HG03469 (cell line): ENCODE measurements around the gene TMPRSS5.
"Not testable (repeated sequence)": the region's sequence is repeated elsewhere in the genome, so short reads cannot be mapped to it uniquely, and the experiment has no call there.

Source experiments
- ATAC-seq: cut with Tn5 transposase; IDR thresholded peaks from one replicate; pipeline ENCODE4 v1.9.1; 2021; ENCODE audit warnings: mild to moderate bottlenecking, moderate library complexity, moderate number of reproducible peaks; ENCODE audit not compliant: unreplicated experiment

The TMPRSS5 gene

DNA sequence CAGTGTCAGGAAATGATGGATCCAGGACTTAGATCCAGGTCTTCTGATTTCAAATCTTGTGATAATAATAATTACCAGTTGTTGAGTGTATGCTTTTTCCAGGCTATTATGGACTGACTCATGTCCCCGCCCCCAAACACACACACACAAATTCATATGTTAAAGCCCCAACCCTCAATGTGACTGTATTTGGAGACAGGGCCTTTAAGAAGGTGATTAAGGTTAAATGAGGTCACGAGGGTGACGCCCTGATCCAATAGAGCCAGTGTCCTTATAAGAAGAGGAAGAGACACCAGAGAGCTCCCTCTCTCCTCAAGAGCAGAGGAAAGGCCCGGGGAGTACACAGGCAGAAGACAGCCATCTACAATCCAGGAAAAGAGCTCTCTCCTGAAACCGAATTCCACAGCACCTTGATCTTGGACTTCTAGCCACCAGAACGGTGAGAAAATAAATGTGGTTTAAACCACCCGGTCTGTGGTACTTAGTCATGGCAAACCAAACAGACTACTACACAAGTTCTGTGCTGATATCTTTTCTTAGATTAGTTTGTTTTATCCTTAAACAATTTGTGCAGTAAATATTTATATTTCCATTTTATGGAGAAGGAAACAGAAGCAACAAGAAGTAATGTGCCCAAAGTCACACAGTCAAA is 8.2 kb downstream of the TMPRSS5 start:
- no peak for ATAC-seq

DNA sequence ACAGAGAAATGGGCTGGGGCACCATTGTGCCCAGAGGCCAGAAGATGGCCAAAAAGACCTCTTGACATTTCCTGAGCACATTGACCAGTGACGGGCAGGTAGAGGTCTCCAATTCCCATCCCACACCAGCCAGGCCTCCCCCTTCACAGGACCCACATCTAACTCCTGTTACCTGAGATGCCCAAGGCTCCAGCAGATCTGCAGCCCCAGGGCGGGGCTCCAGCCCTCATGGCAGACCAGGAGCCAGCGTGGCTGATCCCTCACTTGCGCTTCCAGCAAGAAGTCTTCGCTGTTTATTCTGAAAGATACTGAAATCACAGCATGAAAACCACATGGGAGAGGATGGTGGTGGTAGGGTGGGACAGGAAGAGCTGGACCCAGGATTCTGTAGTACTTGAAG is 9.0 kb downstream of the TMPRSS5 start:
- no peak for ATAC-seq

DNA sequence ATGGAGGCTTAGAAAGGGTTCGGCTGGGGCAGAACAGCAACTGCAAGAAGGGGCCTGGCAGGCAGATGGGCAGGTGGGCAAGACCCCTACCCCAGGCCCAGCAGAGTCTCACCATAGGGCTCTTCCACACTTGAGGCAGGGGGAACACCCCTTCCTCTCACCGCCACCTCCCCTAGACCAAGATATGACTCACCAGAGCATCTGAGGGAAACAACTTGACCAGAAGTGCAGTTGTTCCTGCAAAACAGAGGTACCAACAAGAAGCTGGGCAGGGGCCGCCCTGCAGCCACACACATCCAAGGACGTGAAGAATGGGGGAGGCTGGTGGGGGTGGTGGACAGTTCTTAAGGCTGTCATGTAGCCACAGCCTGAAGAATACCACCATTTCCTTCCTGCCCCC is 10.9 kb downstream of the TMPRSS5 start:
- no peak for ATAC-seq

DNA sequence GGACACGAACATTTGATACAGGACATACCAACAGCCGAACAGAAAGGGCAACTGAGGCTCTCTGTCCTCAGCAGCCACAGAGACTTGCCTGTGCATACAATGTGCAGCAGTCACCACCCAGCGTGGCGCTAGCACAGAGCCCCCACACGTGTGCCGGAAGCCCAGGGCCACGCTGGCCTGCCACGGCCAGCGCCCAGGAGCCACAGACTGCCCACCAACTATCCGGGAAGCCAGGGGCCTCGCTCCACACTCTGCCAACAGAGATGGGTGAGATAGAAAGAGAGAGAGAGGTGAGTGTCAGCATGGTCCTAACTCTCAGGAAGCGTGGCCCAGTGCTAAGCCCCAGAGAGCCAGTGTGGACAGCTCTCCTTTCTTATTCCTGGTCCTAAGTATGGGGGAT is 11.7 kb downstream of the TMPRSS5 start:
- no peak for ATAC-seq

DNA sequence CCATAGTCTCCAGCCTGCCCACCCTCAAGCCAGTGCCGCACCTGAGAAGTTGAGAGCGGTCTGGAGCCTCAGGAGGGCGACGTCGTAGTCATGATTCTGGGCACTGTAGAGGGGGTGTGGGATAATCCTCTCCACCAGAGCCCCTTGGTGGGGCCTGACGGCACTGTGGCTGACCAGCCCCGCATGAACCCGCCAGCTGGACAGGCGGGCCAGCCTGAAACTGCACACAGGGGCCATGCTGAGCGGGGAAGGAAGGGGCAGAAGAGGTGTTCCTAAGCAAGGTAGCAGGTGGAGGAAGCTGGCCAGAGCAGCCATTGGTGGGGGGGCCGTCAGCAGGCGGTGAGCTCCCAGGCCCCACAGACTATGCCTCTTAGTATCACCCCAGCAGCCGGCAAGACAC is 13.1 kb downstream of the TMPRSS5 start:
- no peak for ATAC-seq

DNA sequence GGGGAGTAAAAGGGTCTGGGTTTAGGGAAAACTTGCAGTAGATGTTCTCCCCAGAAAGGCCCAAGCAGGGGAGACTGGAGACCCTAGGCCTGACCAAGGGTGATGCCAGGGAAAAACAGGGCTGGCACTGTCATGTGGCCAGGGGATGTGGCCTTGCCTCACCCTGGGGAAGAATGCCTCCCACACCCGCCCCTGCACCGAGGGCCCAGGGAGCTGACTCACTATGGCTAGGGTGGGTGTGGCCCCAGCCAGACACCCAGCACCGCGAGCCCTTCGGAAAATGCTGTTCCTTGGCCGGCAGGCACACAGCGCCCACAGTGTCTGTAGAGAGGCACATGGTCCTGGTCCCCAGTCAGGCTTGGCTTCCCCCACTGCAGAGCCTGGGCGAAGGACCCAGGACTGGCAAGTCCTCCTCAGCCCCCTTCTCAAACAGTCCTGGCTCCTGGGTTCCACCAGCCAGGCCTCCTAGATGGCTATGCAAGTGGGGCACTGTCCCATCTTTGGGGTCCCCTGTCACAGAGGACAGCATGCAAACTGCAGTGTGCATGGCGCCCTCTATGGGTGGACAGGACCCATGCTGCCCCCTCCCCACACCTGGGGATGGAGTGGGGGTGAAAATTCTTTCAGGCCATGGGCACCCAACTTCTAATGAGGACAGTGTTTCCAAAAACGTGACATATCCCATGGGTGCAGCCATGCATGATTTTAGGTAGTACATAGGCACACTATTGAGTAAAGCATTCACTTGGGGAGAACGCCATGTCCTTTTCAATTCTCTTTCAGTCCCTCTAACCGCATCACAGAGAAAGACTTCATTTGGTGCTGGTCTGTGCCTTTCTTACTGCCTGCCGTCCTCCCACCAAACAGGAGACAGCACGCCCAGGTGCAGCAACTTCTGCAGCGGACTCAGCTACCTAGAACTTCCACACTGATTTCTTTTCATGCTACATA is 15.2 kb downstream of the TMPRSS5 start:
- ATAC-seq = no peak

DNA sequence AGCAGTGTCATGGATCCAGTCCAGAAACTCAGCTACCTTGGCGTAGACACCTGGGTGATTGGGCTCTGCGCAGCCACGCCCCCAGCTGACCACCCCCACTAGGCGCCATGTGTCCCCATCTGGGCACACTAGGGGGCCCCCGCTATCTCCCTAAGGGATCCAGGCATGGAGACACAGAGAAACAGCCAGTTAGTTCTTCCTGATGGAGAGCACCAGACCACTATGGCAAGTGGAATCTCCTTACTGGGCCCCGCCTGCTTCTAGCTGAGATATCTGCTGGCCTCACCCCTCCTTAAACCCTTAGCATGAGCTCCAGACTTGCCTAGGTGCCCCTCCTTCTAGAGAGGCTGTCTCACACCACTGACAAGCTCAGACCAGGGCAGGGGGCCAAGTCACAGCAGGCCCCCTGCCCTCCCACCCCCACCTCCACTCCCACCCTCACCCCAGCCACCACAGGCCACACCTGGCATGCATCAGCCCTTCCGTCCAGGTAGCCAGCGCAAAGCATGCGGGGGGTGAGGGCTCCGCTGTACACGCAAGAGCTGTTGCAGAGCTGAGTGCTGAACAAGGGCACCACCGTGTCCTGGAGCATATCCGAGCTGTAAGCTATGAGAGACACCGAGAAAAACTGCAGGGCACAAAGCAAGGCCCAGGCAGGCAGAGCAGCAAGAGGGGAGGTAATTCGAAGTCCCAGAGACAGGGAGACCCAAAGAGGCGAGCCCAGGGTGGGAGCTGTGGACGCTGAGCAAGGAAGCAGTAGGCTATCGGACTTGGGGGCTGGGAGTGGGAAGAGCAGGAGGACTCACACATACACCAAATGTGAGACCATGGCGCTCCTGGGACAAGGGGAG is 16.1 kb downstream of the TMPRSS5 start:
- ATAC-seq = no peak

DNA sequence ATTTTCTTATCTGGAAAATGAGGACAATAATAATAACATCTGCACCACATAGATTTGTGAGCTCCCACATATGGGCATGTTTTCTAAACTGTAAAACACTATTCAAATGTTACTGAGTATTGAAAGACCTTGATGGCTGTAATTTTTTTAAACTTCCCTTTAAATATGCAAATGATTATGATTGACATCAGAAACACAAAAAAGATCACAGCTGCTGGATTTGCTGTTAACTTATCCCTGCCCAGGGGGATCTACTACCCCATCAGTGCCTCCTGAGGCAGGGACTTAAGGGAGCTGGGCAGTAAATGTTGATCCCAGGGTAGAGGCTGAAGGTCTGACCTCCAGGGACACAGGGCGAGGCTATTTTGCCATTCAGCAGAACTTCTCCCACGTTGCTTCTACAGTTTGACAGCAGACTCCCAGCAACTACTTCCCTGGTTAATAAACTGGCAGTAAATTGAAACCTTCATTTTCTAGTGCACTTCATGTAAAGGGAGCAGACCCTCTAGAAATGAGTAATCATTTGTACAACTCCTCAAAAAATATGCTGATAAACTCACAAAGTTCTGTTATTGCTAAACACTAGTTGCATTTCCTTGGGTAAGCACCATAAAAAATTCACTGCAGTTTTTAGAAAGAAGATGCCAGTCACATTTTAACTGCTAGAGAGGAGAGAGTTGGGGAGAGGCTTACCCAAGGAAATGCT is 20.3 kb downstream of the TMPRSS5 start:
- no peak for ATAC-seq

DNA sequence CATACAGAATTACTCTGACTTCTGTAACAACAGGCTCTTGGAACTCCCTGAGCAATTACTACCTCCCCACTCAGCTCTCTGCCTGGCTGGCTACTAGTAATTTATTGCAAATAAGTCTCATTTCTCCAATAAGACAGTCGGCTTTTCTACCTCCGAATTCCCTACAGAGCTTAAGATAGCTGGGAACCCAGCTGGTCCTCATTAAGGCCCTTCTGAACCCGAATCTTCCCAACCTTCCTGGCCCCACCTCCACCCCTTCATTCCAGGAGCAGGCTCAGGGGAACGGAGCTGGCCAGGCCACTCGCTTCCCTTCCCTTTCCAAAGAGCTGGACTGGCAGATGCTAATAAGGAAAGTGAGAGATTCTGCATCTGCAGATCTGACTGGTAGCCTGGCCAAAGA is 21.6 kb downstream of the TMPRSS5 start:
- no peak for ATAC-seq

DNA sequence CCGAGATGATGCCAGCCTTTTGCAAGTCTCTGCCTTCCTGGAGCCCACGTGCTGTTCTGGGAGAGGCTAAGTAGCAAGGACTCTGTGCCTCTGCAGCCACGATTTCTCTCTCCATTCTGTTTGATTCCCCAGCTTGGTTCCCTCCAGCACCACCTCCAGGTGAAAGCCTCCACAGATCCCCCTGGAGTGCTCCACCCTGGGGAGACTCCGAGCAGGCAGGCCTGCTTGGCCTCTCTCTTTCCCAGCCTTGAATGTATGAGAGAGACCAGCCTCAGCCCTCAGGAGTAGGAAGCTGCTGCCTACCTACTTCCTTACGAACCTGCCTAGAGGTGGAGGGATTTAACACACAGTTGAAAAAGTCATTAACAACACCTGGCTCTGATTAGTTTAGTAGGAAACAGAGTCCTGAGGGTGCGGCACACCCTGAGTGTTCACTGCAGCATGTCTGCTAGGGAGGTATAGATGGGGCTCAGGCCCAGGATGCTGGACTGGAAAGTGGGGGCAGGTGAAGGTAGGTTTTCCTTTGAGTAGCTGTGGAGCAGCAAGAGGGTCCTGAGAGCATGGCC is 22.5 kb downstream of the TMPRSS5 start:
- ATAC-seq = no peak

DNA sequence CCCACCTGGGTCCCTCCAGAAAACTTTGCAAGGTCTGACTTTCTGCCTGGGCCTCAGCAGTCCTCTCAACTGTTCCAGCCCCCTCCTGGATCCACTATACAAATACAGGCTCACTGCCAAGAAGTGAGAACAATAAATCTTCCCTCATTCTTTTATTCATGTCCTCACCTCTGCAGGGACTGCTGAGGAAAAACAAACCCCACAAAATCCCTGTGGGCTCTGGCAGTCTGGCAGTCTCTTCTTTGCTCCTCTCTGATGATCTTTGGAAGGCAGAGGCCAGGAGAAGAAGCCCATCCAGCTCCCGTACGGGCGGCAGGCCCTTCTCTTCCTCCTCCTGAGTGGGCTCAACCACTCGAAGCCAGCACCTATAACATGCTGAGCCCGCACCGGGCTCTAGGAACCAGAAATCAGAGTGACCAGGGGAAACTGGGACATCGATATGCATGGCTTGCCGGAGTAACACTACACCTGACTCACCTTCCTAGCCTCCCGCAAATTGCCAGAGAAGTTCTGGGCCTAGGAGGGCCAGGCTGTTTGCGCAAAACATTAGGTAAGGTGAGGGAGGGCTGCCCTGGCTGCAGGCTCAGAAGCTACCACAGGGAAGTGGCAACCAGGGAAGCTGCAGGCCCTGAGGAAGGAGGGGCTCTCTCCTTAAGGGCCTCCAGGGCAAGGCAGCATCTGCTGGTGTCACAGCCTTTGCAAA is 24.2 kb downstream of the TMPRSS5 start:
- no peak for ATAC-seq

DNA sequence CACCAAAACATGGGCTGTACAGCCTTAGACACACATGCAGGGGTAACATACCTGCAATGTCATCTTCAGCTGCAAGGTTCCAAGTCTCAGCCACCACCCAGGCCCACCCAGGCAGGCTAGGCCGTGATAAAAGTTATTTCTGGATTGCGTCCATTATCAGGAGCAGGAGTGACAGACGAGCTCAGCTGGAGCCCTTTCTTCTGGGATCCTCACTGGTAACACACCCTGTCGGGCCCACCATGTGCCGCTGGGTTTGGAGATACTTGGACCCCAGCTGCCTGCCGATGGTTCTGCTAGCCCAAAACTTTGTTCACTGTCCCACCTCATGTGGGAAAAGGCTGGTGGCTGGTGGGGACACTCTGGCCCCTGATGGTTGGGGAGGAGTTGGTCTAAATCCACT is 24.8 kb downstream of the TMPRSS5 start:
- no peak for ATAC-seq

DNA sequence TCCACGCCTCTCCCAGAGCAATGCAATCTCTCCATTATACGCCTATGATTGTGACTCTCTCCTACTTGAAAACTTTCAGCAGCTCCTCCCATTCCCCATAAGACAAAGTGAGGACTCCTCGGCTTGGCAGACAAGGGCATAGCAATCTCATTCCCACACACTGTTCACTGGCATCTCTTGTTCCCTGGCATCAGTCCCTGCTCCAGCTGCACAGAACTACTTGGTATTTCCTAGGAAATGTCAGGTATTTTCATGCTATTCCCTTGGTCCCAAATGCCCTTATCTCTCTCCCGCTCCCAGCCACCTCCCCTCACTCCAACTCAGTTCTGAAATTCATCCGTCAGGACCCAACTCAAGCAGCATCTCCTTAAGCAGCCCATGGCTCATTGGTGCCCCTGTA is 28.4 kb downstream of the TMPRSS5 start:
- no peak for ATAC-seq

DNA sequence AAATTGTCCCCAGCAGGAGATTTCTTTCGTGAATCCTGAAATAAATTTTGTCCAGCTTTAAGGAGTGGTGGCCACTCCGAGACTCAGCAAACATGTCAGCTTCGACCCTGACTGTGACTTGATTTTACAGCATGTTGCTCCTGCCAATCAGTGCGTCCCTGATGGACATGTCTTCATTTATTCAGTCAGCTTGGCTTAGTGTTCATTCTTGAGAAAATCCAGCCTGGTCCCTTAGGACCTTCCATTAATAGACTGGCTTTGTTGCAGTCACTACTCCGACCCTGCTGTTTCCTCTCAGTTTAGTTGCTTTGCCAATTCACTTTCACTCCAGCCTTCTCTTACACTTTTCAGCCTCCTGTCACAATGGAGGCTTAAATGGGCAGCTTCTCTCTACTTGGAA is 30.5 kb downstream of the TMPRSS5 start:
- ATAC-seq = no peak

DNA sequence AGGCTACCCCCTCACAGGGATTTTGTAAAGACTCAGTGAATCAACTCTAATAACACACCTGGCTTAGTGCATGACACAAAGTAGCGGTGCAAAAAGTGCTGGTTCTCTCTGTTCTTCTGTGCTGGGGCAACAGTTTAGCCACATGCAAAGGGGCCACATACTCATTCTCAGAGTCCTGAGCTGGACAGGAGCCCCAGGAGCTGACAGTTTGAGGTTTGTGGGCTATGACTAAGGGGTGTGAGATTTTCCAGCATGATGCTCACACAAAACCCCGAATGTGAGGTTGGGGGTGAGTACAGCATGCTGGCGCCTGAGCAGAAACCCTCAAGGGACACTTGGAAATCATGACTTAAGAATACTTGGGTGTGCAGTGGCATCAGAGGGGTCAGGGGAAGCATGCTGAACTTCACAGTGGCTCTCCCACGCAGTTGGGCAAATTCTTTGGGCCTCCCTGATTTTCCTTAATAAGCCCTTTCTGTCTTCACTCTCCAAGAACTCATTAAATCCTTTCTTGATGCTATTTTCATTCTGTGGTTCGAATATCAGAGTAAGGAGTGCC is 31.0 kb downstream of the TMPRSS5 start:
- ATAC-seq = peak; percentile 88

DNA sequence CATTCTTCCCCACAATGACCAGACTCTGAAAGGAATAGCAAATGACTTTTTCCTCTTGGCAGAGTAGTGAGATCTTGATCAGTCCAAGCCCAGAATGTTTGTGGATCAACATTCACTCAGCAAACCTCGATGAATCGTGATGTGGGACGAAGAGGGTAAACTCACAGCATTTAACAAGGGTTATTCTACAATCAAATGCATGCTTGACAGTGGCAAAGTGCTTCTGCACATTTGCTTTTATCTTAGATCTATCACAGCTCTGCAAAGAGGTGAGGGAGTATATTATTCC is 31.8 kb downstream of the TMPRSS5 start:
- ATAC-seq = no peak

DNA sequence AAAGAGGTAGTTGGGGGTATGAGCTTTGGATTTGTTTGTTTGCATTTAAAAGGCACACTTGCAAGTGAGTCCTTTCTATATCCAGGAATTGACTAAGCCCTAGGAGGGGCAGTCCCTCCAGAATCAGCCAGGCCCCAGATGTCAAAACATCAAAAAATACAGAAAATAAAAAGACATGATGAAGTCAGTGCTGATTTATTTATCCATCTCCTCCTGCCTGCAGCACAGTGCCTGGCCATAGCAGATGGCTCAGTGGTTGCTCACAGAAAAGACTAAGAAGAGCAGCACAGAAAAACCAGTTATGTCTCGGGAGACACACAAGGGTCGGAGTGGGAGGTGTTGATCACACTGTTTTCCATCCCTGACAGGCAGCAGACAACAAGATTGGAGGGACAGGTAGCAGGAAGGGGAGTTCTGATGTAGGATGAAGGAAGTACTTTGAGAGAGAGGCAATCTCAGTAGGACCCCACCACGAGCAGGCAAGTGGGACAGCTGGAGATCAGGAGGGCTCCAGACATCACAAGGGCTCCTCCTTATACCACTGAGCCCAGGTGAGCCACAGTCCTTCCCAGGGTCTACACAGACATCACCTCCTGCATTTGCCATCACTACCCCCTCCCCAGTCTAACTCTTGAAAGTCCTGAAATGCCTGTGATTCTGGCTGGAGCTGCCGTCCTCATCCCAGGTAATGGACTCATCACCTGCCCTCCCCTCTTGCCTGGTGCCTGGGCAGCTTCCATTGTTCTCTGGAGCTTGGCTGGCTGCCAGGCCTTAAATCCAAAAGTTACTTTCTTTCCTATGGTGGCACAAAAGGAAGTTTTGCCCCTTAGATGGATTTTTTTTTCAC is 32.3 kb downstream of the TMPRSS5 start:
- ATAC-seq = no peak

DNA sequence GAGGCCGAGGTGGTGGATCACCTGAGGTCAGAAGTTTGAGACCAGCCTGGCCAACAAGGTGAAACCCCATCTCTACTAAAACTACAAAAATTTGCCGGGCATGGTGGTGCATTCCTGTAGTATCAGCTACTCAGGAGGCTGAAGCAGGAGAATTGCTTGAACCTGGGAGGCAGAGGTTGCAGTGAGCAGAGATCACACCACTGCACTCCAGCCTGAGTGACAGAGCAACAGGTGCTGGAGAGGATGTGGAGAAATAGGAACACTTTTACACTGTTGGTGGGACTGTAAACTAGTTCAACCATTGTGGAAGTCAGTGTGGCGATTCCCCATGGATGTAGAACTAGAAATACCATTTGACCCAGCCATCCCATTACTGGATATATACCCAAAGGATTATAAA is 34.2 kb downstream of the TMPRSS5 start:
- not testable (repeated sequence) for ATAC-seq

DNA sequence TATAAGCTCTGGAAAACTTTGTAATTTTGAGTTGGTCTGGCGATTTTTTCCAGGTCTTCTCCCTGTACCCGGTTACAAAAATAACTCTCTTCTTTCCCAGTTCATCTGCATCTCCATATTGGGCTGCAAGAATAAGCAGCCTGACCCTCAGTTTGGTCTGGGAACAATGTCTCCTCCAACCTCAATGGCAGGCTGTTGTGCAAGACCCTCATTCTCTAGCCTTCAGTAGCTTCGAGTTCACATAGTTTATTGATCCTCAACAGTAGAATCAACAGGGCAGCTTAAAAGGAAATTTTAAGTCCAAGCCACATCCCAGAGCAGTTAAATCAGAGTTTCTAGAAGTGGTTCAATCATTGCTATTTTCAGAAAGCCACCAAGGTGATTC is 35.3 kb downstream of the TMPRSS5 start:
- no peak for ATAC-seq
